Spinal cord (tissue), 10 donors: ENCODE results near the gene ARL3. TPM values are rescaled to one million over a fixed set of nuclear protein-coding genes. Genes with fewer than 3 reads are reported as not detected.

Experiments used
- DNase-seq, 6 donors: peaks; one replicate each; pipeline versions ENCODE4 v3.0.0 to v3.0.0-alpha.2; 2013 to 2015; ENCODE audit warnings: low spot score in 6 of 6, low read depth in 4 of 6
- H3K27ac ChIP-seq: one replicate; pipeline ENCODE4 v1.5.1; 2013; ENCODE audit warnings: low read depth, low read length, control low read depth
- H3K27me3 ChIP-seq: one replicate; pipeline ENCODE4 v1.6.1; 2013; ENCODE audit warnings: low read length; ENCODE audit not compliant: control insufficient read depth, insufficient read depth
- H3K36me3 ChIP-seq: one replicate; pipeline ENCODE4 v1.6.1; 2013; ENCODE audit warnings: low read length; ENCODE audit not compliant: control insufficient read depth, insufficient read depth
- H3K4me1 ChIP-seq: one replicate; pipeline ENCODE4 v1.6.1; 2013; ENCODE audit warnings: low read length; ENCODE audit not compliant: control insufficient read depth, insufficient read depth
- H3K4me3 ChIP-seq: one replicate; pipeline ENCODE4 v1.5.1; 2013; ENCODE audit warnings: low read depth, low read length, control low read depth
- H3K9me3 ChIP-seq: one replicate; pipeline ENCODE4 v1.6.1; 2013; ENCODE audit warnings: low read length; ENCODE audit not compliant: control insufficient read depth, insufficient read depth
- WGBS: methylation state at CpG from one replicate; pipeline ENCODE4 v1.1.5; 2013; ENCODE audit warnings: missing lambda C conversion rate; ENCODE audit not compliant: insufficient coverage; 5-methylcytosine and 5-hydroxymethylcytosine counted together
- polyA plus RNA-seq, 2 donors: library from polyadenylated mRNA; unstranded; fragments of 120-200 nt; gene quantifications; one replicate each; pipeline ENCODE4 v1.2.1, GENCODE V29; 2013; ENCODE audit not compliant: insufficient read length in 2 of 2
- total RNA-seq, 2 donors: library from RNA; depleted of rRNA in 1 of 2; stranded (reverse); fragments of 120-200 nt in 1 of 2; fragments of >200 nt in 1 of 2; gene quantifications; one replicate each; pipeline versions ENCODE4 v1.2.3 to v1.2.4, GENCODE V29; 2013 to 2014
- donor health status: healthy.

The ARL3 gene
- total and polyA plus RNA-seq, 4 donors: 22.6 to 61.1 (median 40.6) TPM

DNA sequence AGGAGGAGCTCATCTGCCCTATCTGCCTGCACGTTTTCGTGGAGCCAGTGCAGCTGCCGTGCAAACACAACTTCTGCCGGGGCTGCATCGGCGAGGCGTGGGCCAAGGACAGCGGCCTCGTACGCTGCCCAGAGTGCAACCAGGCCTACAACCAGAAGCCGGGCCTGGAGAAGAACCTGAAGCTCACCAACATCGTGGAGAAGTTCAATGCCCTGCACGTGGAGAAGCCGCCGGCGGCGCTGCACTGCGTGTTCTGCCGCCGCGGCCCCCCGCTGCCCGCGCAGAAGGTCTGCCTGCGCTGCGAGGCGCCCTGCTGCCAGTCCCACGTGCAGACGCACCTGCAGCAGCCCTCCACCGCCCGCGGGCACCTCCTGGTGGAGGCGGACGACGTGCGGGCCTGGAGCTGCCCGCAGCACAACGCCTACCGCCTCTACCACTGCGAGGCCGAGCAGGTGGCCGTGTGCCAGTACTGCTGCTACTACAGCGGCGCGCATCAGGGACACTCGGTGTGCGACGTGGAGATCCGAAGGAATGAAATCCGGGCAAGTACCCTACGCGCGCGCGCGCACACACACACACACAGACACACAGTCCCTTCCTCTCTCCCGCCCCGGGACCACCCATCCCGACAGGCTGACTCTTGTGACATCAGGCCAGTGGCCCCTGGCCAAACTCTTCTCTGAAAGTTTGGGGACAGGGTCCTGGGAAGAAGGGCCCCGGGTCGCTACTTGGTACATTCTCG is 69.4 kb downstream of the ARL3 start:
- Histone ChIP-seq H3K36me3 (peaks cover 39% of the 10 kb centered on the region), H3K4me1 (peaks cover 41% of the 10 kb centered on the region), H3K4me3 (peak overlapping the region; percentile 82), H3K27me3 (no peaks in the 10 kb centered on the region), H3K9me3 (no peaks in the 10 kb centered on the region), H3K27ac (peak overlapping the region; percentile 98)
- peak in 3 of 6 donors; percentile 45 to 90 (median 88) for DNase-seq
- WGBS: under 1% methylated on average over 59 of the region's 62 CpGs

DNA sequence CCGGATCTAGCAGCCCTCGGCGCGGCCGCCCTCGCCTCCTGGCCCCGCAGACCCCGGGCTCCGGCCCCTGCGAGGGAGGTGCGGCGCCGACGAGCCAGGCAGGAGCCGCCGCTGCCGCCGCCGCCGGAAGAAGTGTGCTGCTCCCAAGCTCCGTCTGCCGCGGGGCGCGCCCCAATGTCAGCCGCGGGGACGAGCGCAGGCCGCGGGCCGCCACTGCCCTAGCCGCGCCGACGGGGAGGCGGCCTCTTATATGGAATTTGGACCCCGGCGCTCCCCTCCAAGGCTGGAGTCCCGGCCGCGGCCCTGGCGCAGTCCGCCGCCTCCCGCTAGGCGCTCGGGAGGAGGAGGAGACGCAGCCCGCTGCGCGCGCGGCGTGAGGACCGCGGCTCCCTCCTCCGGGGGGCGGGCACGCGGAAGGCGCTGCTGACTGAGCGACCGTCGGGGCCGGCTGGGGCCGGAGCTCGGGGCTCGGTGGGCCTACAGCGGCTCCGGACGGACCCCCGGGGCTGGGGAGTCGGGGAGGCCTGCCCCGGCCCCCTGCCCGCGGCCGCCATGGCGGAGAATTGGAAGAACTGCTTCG is 70.0 kb downstream of the ARL3 start, which contains the start of gene TRIM8:
TSS of gene TRIM8 (plus strand) at position 414 of the 580 bp plus-strand sequence. CDS start at position 553, 139 bp downstream.
- Histone ChIP-seq H3K9me3 (no peaks in the 10 kb centered on the region), H3K27ac (peak within 1 kb of the TSS; percentile 98), H3K36me3 (peaks cover 32% of the 10 kb centered on the region), H3K4me1 (peaks cover 34% of the 10 kb centered on the region), H3K4me3 (peak within 1 kb of the TSS; percentile 82), H3K27me3 (no peaks in the 10 kb centered on the region)
- peak in 2 of 6 donors; percentile 62 to 78 for DNase-seq
- 0% methylated on average over 80 of the region's 80 CpGs for WGBS

DNA sequence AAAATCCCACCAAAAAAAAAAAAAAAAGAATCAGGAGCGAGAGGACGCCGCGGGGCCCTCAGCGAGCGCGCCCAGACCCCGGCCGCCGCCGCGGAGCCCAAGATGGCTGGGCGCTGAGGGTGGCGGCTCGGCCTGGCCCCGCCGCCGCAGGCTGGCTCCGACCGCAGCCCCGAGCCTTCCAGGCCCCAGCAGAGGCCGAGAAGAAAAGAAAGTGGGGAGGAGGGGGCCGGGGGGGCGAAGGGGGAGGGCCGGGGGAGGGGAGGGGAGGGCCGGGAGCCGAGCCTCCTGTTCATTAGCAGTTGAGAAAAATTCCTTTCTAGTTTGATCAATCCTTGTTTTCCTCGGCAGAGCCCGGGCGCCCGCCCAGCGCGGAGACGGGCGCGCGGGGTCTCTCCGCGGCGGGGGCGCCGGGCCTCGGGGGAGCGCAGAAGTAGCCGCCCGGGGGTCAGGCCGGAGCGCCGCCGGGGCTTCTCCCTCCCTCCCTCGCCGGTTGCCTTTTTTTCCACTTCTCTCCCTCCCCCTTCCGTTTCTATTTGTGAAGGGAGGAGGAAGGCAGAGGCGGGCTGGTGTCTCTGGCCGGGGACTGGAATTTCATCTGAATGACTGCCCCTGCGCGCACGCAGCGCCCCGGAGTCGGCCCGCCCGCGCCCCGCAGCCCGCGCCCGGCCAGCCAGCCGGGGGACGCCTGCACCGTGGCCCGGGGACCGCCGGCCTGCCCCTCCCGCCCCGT is 70.7 kb downstream of the ARL3 start:
- peak in 3 of 6 donors; percentile 50 to 91 (median 85) for DNase-seq
- WGBS: 0% methylated on average over 42 of the region's 76 CpGs

DNA sequence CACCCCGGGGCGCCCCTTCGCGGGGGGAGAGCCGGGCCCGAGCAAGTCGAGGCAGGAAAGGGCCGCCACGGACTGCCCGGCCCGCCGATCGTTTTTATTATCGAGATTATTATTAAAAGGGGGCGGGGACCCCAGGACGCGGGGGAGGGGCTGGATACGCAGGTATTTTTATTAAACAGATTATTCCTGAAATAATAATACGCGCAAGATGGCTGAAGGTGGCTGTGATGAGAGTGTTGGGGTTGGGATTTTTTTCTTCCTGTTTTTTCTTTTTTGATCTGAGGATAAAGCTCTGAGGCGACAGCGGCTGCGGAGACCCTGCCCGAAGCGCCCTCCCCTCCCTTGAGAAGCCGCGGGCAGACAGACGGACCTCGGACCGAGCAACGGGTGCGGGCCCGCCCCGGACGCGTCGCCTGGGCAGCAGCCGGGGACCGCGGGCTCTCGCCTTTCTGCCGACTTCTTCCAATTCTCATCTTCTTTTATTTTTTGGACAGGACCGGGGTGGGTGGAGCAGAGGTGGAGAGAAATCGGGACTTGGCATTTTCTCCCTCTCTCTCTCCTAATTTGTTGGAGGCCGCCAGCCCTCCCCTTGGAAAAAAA is 71.4 kb downstream of the ARL3 start:
- peak overlapping the region; percentile 82 for H3K4me3 ChIP-seq
- WGBS: 0% methylated on average over 22 of the region's 45 CpGs
- H3K27ac ChIP-seq: peak overlapping the region; percentile 98
- no peaks in the 10 kb centered on the region for H3K27me3 ChIP-seq
- peaks cover 21% of the 10 kb centered on the region for H3K4me1 ChIP-seq
- DNase-seq: peak in 1 of 6 donors; percentile 81
- H3K36me3 ChIP-seq: peaks cover 22% of the 10 kb centered on the region
- H3K9me3 ChIP-seq: no peaks in the 10 kb centered on the region

More for the DNA sequence above, 70.7 kb downstream of the ARL3 start:
- Histone ChIP-seq H3K27me3 (no peaks in the 10 kb centered on the region), H3K4me1 (peaks cover 28% of the 10 kb centered on the region), H3K9me3 (no peaks in the 10 kb centered on the region), H3K36me3 (peaks cover 25% of the 10 kb centered on the region), H3K4me3 (peak overlapping the region; percentile 82), H3K27ac (peak overlapping the region; percentile 98)

DNA sequence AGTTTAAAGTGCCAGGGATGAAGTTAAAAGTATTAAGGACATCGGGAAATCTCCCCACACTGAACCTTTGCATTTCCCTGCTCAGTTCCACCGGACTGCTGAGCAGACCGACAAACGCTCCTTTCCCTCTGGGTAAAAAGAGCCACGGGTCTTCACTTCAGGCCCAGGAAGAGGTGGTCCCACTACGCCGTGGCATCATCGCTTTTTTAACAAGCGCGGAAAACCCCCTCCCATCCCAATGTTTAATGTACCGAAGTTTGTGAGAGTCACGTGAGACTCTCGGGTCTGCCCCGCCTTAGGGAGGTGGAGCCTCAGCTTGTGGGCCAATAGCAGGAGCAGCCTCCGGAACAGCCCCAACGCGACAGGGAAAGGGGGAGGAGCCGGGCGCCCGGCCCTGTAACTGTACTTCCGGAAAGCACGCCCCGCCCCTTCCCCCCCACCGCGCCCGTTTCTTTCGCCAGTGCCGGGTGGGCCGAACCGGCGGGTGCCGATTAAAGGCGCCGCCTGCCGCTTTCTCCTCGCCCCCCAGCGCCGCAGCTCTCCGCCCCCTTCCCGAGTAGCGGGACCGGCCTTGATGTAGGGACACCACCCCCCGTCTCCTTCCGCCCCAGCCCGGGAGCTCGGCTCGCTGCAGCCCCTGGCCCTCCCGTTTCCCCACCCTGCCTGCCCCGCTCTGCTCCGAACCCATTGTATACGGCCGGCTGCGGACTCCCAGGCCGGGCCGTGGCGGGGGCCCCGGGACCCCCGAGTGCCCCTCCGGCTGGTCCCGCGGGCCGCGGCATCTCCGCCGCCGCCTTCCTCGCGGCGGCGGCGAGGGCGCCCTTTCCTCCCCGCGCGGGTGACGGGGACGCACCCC is 72.1 kb downstream of the ARL3 start:
- peaks cover 17% of the 10 kb centered on the region for H3K36me3 ChIP-seq
- H3K4me3 ChIP-seq: peak overlapping the region; percentile 82
- no peaks in the 10 kb centered on the region for H3K9me3 ChIP-seq
- H3K27me3 ChIP-seq: no peaks in the 10 kb centered on the region
- peaks cover 14% of the 10 kb centered on the region for H3K4me1 ChIP-seq
- under 1% methylated on average over 72 of the region's 77 CpGs for WGBS
- peak overlapping the region; percentile 98 for H3K27ac ChIP-seq
- DNase-seq: peak; percentile 89 to 99 (median 96)

DNA sequence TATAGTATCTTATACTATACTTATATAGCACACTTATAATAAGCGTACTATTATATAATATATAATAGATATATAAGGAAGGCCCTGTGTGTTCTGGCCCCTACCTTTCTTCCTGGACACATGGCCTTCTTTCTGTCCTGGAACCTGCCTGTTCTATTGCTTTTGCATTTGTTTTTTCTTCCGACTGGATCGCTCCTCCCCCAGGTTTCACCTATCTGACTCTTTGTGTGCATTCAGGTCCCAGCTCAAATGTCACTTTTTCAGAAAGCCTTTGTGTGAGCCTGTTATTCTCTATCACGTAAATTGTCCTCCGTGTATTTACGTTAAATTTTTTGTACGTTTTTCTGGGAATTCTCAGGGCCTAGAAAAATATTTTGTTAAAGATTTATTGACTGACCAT is 72.8 kb downstream of the ARL3 start:
- Histone ChIP-seq H3K27me3 (no peaks in the 10 kb centered on the region), H3K36me3 (peaks cover 10% of the 10 kb centered on the region), H3K4me1 (peaks cover 7% of the 10 kb centered on the region), H3K4me3 (peak overlapping the region; percentile 82), H3K27ac (peak overlapping the region; percentile 98), H3K9me3 (no peaks in the 10 kb centered on the region)
- WGBS: 22% methylated on average over 3 of the region's 7 CpGs
- no peak for DNase-seq

DNA sequence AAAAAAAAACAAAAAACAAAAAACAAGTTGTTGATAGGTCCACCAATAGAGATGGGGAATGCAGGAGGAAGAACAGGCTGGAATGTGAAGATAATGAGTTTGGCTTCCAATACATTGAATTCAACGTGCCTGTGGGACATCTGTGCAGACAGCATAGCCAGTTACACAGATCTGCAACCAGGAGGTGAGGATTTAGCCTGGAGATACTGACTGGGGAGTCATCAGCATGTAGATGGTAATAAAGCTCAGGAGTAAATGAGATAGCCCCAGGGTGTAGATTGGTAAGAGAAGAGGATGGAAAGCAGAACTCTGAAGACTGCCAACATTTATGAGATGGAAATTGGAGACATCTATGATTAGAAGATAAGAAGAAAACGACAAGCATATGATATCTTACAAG is 74.7 kb downstream of the ARL3 start:
- H3K9me3 ChIP-seq: no peaks in the 10 kb centered on the region
- H3K4me1 ChIP-seq: peaks cover 5% of the 10 kb centered on the region
- no peak overlapping the region for H3K27ac ChIP-seq
- DNase-seq: no peak
- H3K27me3 ChIP-seq: no peaks in the 10 kb centered on the region
- no peaks in the 10 kb centered on the region for H3K36me3 ChIP-seq
- WGBS: 38% methylated on average over 1 of the region's 2 CpGs
- H3K4me3 ChIP-seq: no peak overlapping the region

DNA sequence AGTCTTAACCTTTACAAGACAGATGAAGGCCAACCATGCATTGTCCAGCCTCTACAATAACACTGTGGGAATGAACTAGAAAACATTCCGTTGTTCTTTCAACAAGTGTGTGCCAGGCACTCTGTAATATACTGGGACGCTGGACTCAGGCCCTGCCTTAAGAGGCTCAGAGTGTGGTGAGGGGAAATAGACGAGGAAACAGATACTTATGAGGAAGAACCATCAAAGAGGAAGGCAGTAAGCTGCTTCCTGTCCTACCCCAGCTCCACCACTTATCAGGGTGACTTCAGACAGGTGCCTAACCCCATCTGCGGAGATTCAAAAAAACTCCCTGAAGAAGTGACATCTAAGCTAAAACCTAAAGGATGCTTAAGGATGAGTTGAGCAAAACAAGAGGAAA is 78.8 kb downstream of the ARL3 start:
- DNase-seq: no peak
- no peaks in the 10 kb centered on the region for H3K27me3 ChIP-seq
- peaks cover 46% of the 10 kb centered on the region for H3K4me1 ChIP-seq
- no CpG with 5 or more reads among the region's 4 CpGs for WGBS
- peak overlapping the region; percentile 38 for H3K27ac ChIP-seq
- no peak overlapping the region for H3K4me3 ChIP-seq
- peaks cover 21% of the 10 kb centered on the region for H3K36me3 ChIP-seq
- no peaks in the 10 kb centered on the region for H3K9me3 ChIP-seq
